ENCODE data around the gene SMOC1.

Gene SMOC1

GRCh38 chr14:70048313-70048654, 169.1 kb downstream of the SMOC1 start:
- DNase-seq: no peak

- no peak for DNase-seq
Measured at GRCh38 chr14:70049605-70050004, 170.4 kb downstream of the SMOC1 start.

- DNase-seq: no peak
Measured at GRCh38 chr14:70050136-70050535, 170.9 kb downstream of the SMOC1 start.

GRCh38 chr14:70052990-70053389, 173.8 kb downstream of the SMOC1 start:
- DNase-seq: no peak

- DNase-seq: no peak
Measured at GRCh38 chr14:70057519-70058136, 178.4 kb downstream of the SMOC1 start.

- DNase-seq: no peak
Measured at GRCh38 chr14:70059545-70059944, 180.3 kb downstream of the SMOC1 start.

- no peak for DNase-seq
Measured at GRCh38 chr14:70061108-70061507, 181.9 kb downstream of the SMOC1 start.

- DNase-seq: no peak
Measured at GRCh38 chr14:70064136-70064865, 185.1 kb downstream of the SMOC1 start.

GRCh38 chr14:70067810-70068209, 188.6 kb downstream of the SMOC1 start:
- no peak for DNase-seq

GRCh38 chr14:70069186-70069585, 190.0 kb downstream of the SMOC1 start:
- DNase-seq: no peak

GRCh38 chr14:70073924-70074566, 194.8 kb downstream of the SMOC1 start:
- peak in 2 of 4 experiments; percentile 6 to 8 for DNase-seq

- DNase-seq: no peak
Measured at GRCh38 chr14:70077005-70077404, 197.8 kb downstream of the SMOC1 start.

- no peak for DNase-seq
Measured at GRCh38 chr14:70077720-70078119, 198.5 kb downstream of the SMOC1 start.

GRCh38 chr14:70078329-70078728, 199.1 kb downstream of the SMOC1 start:
- DNase-seq: no peak

- DNase-seq: no peak
Measured at GRCh38 chr14:70080076-70080475, 200.9 kb downstream of the SMOC1 start.

Data from activated naive CD4-positive, alpha-beta T cell (primary cell).